ENCODE data around the gene RSPH1. TPM values are rescaled to one million over a fixed set of nuclear protein-coding genes. Genes with fewer than 3 reads are reported as not detected.
A peak's percentile ranks its signal among the peaks of the same experiment; 100 is the strongest.

Gene RSPH1
- total RNA-seq, 1 experiment from 2014 or later, result 0.26 TPM

DNA sequence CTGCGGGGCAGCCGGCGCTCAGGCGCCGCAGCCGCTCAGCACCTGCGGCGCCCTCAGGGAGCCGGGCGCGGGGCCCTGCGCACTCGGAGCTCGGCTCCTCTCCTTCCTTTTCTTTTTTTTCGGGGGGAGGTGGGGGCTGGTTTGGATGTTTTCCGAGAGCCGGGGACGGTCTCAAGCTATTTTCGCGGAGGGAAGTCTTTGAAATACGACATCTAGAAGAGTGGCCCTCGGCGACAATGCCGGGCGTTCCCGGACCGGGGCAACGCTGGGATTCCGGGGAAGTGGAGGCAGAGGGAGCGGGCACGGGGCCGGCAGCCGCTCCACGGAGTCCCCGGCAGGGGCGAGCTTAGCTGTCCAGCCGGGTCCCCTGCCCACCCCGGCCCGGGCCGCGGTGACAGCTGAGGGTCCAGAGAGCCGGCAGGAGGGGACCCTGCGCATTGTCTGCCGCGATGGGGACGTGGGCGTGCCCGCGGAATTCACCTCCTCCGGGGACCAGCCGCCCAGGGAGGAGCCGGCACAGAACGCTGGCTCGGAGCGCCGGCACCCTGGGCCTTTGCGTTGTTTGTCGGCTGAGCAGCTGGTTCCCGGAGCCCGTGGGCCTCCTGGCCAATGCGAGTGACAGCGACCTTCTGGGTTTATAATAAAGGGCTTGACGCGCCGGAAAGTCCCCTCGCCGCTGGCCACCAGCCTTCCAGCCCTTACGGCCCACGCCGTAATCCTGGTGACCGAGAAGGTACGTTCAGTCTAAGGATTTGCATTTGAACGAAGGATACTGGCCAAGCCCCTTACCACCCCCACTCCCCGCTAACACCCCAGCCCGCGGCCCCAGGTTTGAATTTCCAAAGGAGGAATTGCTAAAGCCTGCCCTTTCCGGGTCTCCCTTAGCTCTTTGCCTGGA is 18.2 kb upstream of the RSPH1 start:
- Histone ChIP-seq H2AFZ (ENCODE audit: low read length) (no peak overlapping the region; the same call in 1 of the 2 replicates), H3K4me2 (ENCODE audit: low read depth, low read length, poor library complexity, severe bottlenecking) (peak overlapping the region; percentile 85)

DNA sequence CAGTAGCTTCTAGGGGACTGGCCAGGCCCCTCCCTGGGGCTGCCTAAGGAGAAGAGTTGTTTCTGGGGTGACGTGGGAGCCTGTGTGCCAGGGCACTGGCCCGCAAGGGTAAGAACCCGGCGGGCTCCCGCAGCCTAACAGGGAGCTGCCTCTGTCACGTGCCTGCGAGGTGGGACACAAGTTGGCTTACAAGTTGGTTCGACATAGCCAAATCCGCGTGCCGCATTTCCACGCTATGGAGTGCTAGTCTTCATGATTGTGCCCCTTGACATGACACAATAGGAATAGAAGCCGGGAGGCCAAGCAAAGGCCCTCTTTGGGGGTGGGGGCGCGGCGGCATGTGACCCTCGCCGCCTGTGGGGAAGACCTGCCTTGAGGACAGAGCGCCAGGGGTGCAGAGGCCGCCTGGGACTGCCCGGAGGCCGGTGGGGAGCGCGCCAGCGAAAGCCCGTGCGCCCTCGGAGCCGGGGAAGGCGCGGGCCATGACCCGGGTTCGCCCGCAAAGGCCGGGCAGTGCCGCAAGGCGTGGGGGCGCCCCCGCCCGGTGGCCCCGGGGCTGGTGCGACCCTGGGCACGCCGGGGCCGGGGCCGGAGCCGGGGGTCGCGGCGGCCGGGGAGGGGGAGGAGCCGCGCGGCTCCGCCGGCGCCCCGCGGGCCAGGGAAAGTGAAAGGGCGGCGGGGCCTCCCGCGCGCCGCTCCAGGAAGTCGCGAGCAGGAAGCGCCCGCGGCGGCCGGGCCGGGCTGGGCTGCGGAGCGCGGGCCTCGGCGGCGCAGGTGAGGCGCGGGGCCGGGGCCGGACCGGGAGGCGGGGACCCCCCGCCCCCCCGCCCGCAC is 17.3 kb upstream of the RSPH1 start, which contains the start of gene SLC37A1:
SLC37A1 (plus strand) TSS at position 702 of the 834 bp plus-strand sequence. CDS start 4,603 bp downstream, outside the sequence.
- peaks cover 10% of the 10 kb centered on the region; the same call in 1 of the 2 replicates for H3K79me2 ChIP-seq (ENCODE audit: low read length)
- no peaks in the 10 kb centered on the region for H4K20me1 ChIP-seq (ENCODE audit: insufficient read depth, low read depth, low read length)
- no peaks in the 10 kb centered on the region for H3K27me3 ChIP-seq (ENCODE audit: low read length)
- peak within 1 kb of the TSS; percentile 89 for H3K9ac ChIP-seq (ENCODE audit: low read length)
- H3K36me3 ChIP-seq (ENCODE audit: insufficient read depth, low read length), result no peaks in the 10 kb centered on the region
- peaks cover 32% of the 10 kb centered on the region for H3K4me1 ChIP-seq (ENCODE audit: low read length)
- H3K9me3 ChIP-seq (ENCODE audit: low read length), result no peaks in the 10 kb centered on the region
- peak within 1 kb of the TSS; percentile 85 for H3K4me2 ChIP-seq (ENCODE audit: low read depth, low read length, poor library complexity, severe bottlenecking)
- H3K27ac ChIP-seq (ENCODE audit: low read length), result peak within 1 kb of the TSS; percentile 74
- peak within 1 kb of the TSS; percentile 88 for H3K4me3 ChIP-seq (ENCODE audit: low read length)
- H3K9me2 ChIP-seq (replicated peaks; ENCODE audit: insufficient read depth, low read length), result no peaks in the 10 kb centered on the region
- peak within 1 kb of the TSS; percentile 62 for H2AFZ ChIP-seq (ENCODE audit: low read length)
- DNase-seq, result peak; percentile 74

More for the DNA sequence above, 18.2 kb upstream of the RSPH1 start:
- Histone ChIP-seq H3K27ac (ENCODE audit: low read length) (peak overlapping the region; percentile 74), H3K9me2 (replicated peaks; ENCODE audit: insufficient read depth, low read length) (no peaks in the 10 kb centered on the region), H3K4me3 (ENCODE audit: low read length) (peak overlapping the region; percentile 88), H3K36me3 (ENCODE audit: insufficient read depth, low read length) (no peaks in the 10 kb centered on the region), H3K79me2 (ENCODE audit: low read length) (peaks cover 10% of the 10 kb centered on the region; the same call in 1 of the 2 replicates), H3K27me3 (ENCODE audit: low read length) (no peaks in the 10 kb centered on the region), H3K4me1 (ENCODE audit: low read length) (peaks cover 32% of the 10 kb centered on the region), H3K9me3 (ENCODE audit: low read length) (no peaks in the 10 kb centered on the region), H4K20me1 (ENCODE audit: insufficient read depth, low read depth, low read length) (no peaks in the 10 kb centered on the region), H3K9ac (ENCODE audit: low read length) (peak overlapping the region; percentile 89)
- peak; percentile 75 for DNase-seq

DNA sequence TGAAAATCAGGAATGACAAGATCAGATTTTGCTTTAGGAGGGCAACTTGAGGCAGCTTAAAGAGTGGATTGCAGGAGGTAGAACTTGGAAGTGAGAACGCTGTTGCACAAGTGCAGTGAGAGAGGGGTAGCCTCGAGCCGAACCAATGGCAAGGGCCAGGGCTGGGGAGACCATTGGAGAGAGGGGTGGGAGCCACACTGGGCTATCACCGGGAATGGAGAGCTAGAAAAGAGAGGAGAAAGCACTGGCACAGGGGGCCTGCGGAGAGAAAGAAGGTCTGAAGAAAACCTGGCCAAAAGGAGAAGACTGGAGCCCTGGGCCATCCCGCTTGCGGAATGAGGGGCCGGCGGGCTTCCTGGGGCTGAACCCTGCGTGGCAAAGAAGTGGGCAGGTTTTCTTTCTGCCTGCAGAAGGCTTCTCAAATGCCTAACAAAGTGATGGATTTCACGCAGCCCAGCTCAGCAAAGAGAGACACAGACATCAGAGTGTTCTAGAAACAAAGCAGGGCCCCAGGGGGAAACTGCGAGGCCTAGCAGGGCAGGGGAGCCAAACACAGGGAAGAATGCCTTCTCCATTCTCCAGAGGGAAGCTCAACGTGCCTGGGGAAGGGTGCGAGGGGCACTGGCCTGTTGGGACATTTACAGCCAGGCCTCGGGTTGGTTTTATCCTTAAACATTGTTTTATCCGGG is 16.5 kb upstream of the RSPH1 start:
- Histone ChIP-seq H3K9me2 (replicated peaks; ENCODE audit: insufficient read depth, low read length) (no peaks in the 10 kb centered on the region), H2AFZ (ENCODE audit: low read length) (no peak overlapping the region), H3K36me3 (ENCODE audit: insufficient read depth, low read length) (no peaks in the 10 kb centered on the region), H3K27ac (ENCODE audit: low read length) (no peak overlapping the region), H3K27me3 (ENCODE audit: low read length) (no peaks in the 10 kb centered on the region), H4K20me1 (ENCODE audit: insufficient read depth, low read depth, low read length) (no peaks in the 10 kb centered on the region), H3K79me2 (ENCODE audit: low read length) (peaks cover 10% of the 10 kb centered on the region; the same call in 1 of the 2 replicates), H3K4me1 (ENCODE audit: low read length) (peaks cover 32% of the 10 kb centered on the region), H3K9ac (ENCODE audit: low read length) (peak overlapping the region; percentile 75; the same call in 1 of the 2 replicates), H3K4me2 (ENCODE audit: low read depth, low read length, poor library complexity, severe bottlenecking) (peak overlapping the region; percentile 77), H3K4me3 (ENCODE audit: low read length) (peak overlapping the region; percentile 65; the same call in 1 of the 2 replicates), H3K9me3 (ENCODE audit: low read length) (no peaks in the 10 kb centered on the region)
- DNase-seq, result no peak

DNA sequence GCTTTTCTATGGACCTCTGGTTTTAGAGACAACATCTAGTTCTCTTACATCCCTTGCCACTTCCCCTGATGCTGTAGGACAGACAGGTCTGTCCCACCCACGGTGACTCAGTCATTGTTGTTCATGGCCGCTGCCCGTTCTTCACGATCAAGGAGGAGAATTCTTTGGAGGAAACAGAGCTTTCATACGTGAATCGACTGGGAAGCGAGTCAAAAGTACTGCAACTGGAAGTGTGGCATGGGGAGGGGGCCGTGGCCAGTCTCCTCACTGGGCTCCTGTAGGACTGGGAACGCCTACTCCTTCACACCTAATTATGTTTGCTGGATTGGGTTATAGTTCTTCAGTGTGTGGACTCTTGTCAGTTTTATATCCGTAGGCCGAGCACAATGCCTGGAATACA is 13.2 kb upstream of the RSPH1 start:
- H3K79me2 ChIP-seq (ENCODE audit: low read length), result no peaks in the 10 kb centered on the region
- H3K9me3 ChIP-seq (ENCODE audit: low read length), result no peaks in the 10 kb centered on the region
- no peak for DNase-seq
- H4K20me1 ChIP-seq (ENCODE audit: insufficient read depth, low read depth, low read length), result no peaks in the 10 kb centered on the region
- H3K27me3 ChIP-seq (ENCODE audit: low read length), result no peaks in the 10 kb centered on the region
- H3K36me3 ChIP-seq (ENCODE audit: insufficient read depth, low read length), result no peaks in the 10 kb centered on the region
- no peak overlapping the region for H3K4me3 ChIP-seq (ENCODE audit: low read length)
- no peaks in the 10 kb centered on the region for H3K9me2 ChIP-seq (replicated peaks; ENCODE audit: insufficient read depth, low read length)
- no peak overlapping the region for H3K4me2 ChIP-seq (ENCODE audit: low read depth, low read length, poor library complexity, severe bottlenecking)
- peaks cover 20% of the 10 kb centered on the region for H3K4me1 ChIP-seq (ENCODE audit: low read length)
- no peak overlapping the region for H2AFZ ChIP-seq (ENCODE audit: low read length)
- no peak overlapping the region for H3K9ac ChIP-seq (ENCODE audit: low read length)
- no peak overlapping the region for H3K27ac ChIP-seq (ENCODE audit: low read length)

DNA sequence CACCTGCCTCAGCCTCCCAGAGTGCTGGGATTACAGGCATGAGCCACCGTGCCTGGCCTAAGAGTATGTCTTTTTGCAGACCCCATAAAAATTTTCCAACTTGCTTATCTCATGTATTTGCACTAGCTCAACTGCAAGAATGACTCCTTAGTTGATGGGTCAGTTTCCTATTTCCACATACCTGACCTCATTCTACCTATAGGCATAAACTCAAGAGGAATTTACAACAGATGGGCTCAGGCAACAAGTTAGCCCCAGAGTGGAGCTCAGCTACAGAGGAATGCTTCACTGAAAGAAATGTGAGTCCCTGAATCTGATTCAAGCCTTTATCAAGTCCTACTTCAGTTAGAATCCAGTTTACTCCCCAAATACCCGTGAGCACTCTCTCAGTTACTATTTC is 12.3 kb upstream of the RSPH1 start:
- Histone ChIP-seq H4K20me1 (ENCODE audit: insufficient read depth, low read depth, low read length) (no peaks in the 10 kb centered on the region), H3K27ac (ENCODE audit: low read length) (no peak overlapping the region), H3K4me3 (ENCODE audit: low read length) (no peak overlapping the region), H3K27me3 (ENCODE audit: low read length) (no peaks in the 10 kb centered on the region), H3K4me2 (ENCODE audit: low read depth, low read length, poor library complexity, severe bottlenecking) (no peak overlapping the region), H3K79me2 (ENCODE audit: low read length) (no peaks in the 10 kb centered on the region), H3K9ac (ENCODE audit: low read length) (no peak overlapping the region), H2AFZ (ENCODE audit: low read length) (no peak overlapping the region), H3K4me1 (ENCODE audit: low read length) (peaks cover 28% of the 10 kb centered on the region), H3K9me2 (replicated peaks; ENCODE audit: insufficient read depth, low read length) (no peaks in the 10 kb centered on the region), H3K9me3 (ENCODE audit: low read length) (no peaks in the 10 kb centered on the region), H3K36me3 (ENCODE audit: insufficient read depth, low read length) (no peaks in the 10 kb centered on the region)
- no peak for DNase-seq

DNA sequence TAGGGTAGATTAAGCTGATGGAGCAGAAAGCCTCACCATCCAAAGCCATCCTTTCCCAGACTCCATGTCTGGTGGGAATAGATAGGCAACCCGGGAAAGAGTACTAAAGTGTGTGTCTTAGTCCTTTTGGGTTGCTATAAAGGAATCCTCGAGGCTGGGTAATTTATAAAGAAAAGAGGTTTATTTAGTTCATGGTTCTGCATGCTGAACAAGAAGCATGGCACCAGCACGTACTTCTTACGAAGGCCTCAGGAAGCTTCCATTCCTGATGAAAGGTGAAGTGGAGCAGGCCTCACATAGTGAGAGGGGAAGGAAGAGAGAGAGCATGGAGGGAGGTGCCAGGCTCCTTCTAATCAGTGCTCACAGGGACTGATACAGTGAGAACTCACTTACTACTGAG is 11.4 kb upstream of the RSPH1 start:
- Histone ChIP-seq H3K27ac (ENCODE audit: low read length) (no peak overlapping the region), H2AFZ (ENCODE audit: low read length) (no peak overlapping the region), H3K27me3 (ENCODE audit: low read length) (no peaks in the 10 kb centered on the region), H3K79me2 (ENCODE audit: low read length) (no peaks in the 10 kb centered on the region), H3K4me1 (ENCODE audit: low read length) (peaks cover 20% of the 10 kb centered on the region), H3K4me3 (ENCODE audit: low read length) (no peak overlapping the region), H3K4me2 (ENCODE audit: low read depth, low read length, poor library complexity, severe bottlenecking) (no peak overlapping the region), H3K9me3 (ENCODE audit: low read length) (no peaks in the 10 kb centered on the region), H4K20me1 (ENCODE audit: insufficient read depth, low read depth, low read length) (no peaks in the 10 kb centered on the region), H3K9ac (ENCODE audit: low read length) (no peak overlapping the region), H3K36me3 (ENCODE audit: insufficient read depth, low read length) (no peaks in the 10 kb centered on the region), H3K9me2 (replicated peaks; ENCODE audit: insufficient read depth, low read length) (no peaks in the 10 kb centered on the region)
- DNase-seq, result no peak

DNA sequence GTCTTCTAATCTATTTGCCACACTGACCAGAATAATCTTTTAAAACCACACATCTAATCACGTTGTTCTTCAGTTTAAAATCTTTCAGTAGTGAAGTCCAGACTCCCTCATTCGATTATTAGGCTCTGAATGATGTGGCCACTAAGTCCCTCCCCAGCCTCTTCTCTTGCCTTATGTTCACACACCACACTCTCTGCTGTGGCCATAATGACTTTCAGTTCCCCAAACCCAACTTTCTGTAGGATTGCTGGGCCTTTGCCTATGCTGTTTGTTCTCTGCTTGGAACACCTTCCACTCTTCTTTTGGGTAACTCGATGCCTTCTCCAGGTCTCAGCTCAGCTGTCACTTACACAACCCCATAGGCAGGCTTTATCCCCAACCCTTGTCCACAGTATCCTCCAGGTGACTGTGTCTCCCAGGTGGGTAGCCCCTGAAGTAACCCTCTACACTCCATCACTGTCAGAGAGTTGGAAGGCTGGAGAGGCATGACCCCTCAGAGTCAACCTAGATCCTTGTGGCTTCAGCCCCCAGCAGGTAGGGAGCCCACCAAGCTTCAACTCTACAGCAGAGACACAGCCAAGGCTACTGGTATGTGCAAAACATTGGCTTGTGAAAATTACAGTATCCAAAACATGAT is 9.2 kb upstream of the RSPH1 start:
- peak; percentile 67 for DNase-seq
- Histone ChIP-seq H2AFZ (ENCODE audit: low read length) (no peak overlapping the region), H3K4me2 (ENCODE audit: low read depth, low read length, poor library complexity, severe bottlenecking) (no peak overlapping the region), H3K27ac (ENCODE audit: low read length) (no peak overlapping the region), H4K20me1 (ENCODE audit: insufficient read depth, low read depth, low read length) (no peaks in the 10 kb centered on the region), H3K4me3 (ENCODE audit: low read length) (no peak overlapping the region), H3K9ac (ENCODE audit: low read length) (no peak overlapping the region), H3K79me2 (ENCODE audit: low read length) (no peaks in the 10 kb centered on the region), H3K9me3 (ENCODE audit: low read length) (no peaks in the 10 kb centered on the region), H3K27me3 (ENCODE audit: low read length) (no peaks in the 10 kb centered on the region), H3K4me1 (ENCODE audit: low read length) (peaks cover 20% of the 10 kb centered on the region), H3K9me2 (replicated peaks; ENCODE audit: insufficient read depth, low read length) (no peaks in the 10 kb centered on the region), H3K36me3 (ENCODE audit: insufficient read depth, low read length) (no peaks in the 10 kb centered on the region)
